Mesothelial cell of epicardium (in vitro differentiated cells): ENCODE results near the gene OR51D1. TPM values are rescaled to one million over a fixed set of nuclear protein-coding genes. Genes with fewer than 3 reads are reported as not detected.
A peak's percentile ranks its signal among the peaks of the same experiment; 100 is the strongest.

Source experiments
- DNase-seq, 2 experiments: peaks; one replicate each; pipeline ENCODE4 v3.0.0; 2021; ENCODE audit warnings: low spot score in 2 of 2; ENCODE audit not compliant: unreplicated experiment in 2 of 2
- H3K27ac Mint-ChIP-seq: 2 replicates; pipeline ENCODE4 v1.8.0; 2021; ENCODE audit warnings: mixed read lengths
- H3K27me3 Mint-ChIP-seq: 2 replicates; pipeline ENCODE4 v1.8.0; 2021; ENCODE audit warnings: low read depth, mixed read lengths
- H3K36me3 Mint-ChIP-seq: 2 replicates; pipeline ENCODE4 v1.8.0; 2021; ENCODE audit warnings: mixed read lengths
- H3K4me1 Mint-ChIP-seq: 2 replicates; pipeline ENCODE4 v1.8.0; 2021; ENCODE audit warnings: mixed read lengths
- H3K4me3 Mint-ChIP-seq: 2 replicates; pipeline ENCODE4 v1.8.0; 2021; ENCODE audit warnings: mild to moderate bottlenecking, moderate library complexity, mixed read lengths
- H3K9me3 Mint-ChIP-seq: 2 replicates; pipeline ENCODE4 v1.8.0; 2021; ENCODE audit warnings: mixed read lengths
- total RNA-seq: library from RNA; stranded (reverse); gene quantifications from 3 replicates; pipeline ENCODE4 v1.2.1, GENCODE V29; 2021
- TF ChIP-seq, protein P1 (sequence below): fragments of 200-600 bp; sonication (generic); IDR thresholded peaks from one replicate; pipeline ENCODE4 v1.5.0; 2021; ENCODE audit warnings: antibody characterized with exemption; ENCODE audit not compliant: unreplicated experiment

The OR51D1 gene
- total RNA-seq, 1 donor from 2014 or later: not detected

DNA sequence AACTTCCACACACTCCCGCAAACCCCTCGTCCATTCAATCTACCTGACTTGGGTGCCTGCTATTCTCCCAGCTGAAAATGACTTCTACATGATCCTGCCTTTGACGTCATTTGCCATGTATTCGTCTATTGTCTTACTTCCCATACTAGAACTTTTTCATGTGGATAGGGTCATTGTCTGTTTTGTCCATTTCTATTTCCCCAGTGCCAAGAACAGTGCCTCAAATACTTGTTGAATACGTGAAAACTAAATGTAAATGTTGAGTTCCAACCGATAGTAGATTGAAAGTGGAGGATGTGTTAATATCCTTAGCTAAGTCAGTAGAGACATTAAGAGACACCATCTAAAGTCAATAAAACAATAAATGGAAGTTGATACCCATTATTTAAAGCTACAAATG, 30.2 kb upstream of the OR51D1 start:
- Mint-ChIP-seq H3K27ac (peak overlapping the region; percentile 95), H3K4me3 (peak overlapping the region; percentile 89), H3K4me1 (peaks cover 18% of the 10 kb centered on the region), H3K9me3 (no peaks in the 10 kb centered on the region), H3K27me3 (peaks cover 4% of the 10 kb centered on the region), H3K36me3 (peaks cover 17% of the 10 kb centered on the region)
- DNase-seq: no peak
- TF ChIP-seq, protein P1, sequence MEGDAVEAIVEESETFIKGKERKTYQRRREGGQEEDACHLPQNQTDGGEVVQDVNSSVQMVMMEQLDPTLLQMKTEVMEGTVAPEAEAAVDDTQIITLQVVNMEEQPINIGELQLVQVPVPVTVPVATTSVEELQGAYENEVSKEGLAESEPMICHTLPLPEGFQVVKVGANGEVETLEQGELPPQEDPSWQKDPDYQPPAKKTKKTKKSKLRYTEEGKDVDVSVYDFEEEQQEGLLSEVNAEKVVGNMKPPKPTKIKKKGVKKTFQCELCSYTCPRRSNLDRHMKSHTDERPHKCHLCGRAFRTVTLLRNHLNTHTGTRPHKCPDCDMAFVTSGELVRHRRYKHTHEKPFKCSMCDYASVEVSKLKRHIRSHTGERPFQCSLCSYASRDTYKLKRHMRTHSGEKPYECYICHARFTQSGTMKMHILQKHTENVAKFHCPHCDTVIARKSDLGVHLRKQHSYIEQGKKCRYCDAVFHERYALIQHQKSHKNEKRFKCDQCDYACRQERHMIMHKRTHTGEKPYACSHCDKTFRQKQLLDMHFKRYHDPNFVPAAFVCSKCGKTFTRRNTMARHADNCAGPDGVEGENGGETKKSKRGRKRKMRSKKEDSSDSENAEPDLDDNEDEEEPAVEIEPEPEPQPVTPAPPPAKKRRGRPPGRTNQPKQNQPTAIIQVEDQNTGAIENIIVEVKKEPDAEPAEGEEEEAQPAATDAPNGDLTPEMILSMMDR: no peak

DNA sequence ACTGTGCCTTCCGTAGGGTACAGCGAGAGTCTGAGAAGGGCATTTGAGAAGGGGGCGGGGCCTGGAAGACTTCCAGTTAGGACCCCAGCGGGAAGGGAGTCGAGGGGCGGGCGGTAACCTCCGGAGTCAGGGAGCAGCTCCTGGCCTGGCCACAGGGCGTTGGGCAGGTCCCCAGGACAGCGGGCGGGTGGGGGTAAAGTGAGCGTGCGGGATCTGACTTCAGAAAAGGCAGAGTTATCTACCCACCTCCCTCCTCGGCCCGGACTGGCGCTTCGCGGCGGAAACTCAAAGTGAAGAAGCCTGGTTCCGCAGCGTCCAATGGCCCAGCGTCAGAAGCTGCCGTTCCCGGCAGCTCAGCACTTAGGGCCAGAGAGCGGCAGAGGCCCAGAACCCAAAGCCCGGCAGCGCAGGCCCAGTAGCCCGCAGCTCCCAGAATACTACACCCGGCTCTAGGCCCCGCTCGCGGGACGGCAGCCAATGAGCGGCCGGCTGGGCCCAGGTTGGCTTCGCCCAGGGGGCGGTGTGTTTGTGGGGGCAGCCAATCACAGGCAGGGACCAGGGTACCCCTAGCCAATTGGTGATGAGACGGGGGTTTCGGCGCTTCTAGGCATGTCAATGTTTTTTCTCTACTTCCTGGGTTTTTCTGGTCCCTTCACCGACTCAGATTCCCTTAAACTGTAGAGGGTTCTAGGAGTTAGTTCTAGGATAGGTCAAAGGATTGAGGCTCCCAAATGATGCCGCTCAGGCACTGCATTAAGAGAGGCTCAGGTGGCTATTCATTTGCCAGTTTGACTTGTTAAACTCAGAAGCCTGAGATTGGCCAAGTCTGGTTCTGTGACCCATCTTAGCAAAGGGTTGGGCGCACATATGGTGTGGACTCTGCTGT, 29.3 kb upstream of the OR51D1 start, which contains the start of gene TRIM68:
Gene TRIM68, minus strand, starts transcription at position 451 of the 886 bp plus-strand sequence. CDS start 2,727 bp downstream, outside the sequence.
- peaks cover 18% of the 10 kb centered on the region for H3K4me1 Mint-ChIP-seq
- peak within 1 kb of the TSS; percentile 89 for H3K4me3 Mint-ChIP-seq
- H3K9me3 Mint-ChIP-seq: no peaks in the 10 kb centered on the region
- H3K36me3 Mint-ChIP-seq: peaks cover 13% of the 10 kb centered on the region
- H3K27me3 Mint-ChIP-seq: peaks cover 10% of the 10 kb centered on the region
- DNase-seq: peak; percentile 92 to 94
- H3K27ac Mint-ChIP-seq: peak within 1 kb of the TSS; percentile 95
- TF ChIP-seq, protein P1: no peak

DNA sequence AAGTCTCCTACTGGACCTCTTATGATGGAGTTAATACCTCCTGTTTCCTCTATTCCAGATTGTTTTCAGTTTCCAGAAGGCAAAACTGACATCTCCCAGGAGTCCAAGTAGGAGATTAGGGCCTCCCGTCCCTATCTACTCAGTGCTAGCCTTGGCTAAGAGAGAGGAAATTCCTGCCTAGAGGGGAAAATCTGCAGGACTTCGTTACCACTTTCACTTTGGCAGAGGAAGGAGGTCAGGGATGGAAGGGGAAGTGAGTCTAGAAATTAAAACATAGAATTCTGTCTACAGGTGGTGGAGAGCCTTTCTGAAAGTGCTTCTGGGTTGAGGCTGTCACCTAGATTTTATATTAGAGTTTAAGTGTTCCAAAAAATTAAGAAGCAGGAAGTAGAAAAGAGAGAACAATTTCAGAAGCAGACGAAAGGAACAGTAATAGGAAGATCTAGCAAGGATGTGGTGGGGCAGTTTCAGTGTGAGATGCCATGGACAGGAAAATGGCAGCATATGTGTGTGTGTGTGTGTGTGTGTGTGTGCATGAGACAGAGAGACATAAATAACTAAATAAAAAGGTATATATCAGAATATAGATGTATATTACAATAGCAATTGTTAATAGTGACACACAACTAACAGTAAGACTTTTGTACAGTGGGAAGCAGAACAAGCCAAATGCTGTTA, 26.9 kb upstream of the OR51D1 start:
- no peak for DNase-seq
- no peak overlapping the region for H3K4me3 Mint-ChIP-seq
- no peaks in the 10 kb centered on the region for H3K36me3 Mint-ChIP-seq
- H3K27ac Mint-ChIP-seq: no peak overlapping the region
- H3K27me3 Mint-ChIP-seq: peaks cover 30% of the 10 kb centered on the region
- H3K4me1 Mint-ChIP-seq: peaks cover 18% of the 10 kb centered on the region
- TF ChIP-seq, protein P1: no peak
- no peaks in the 10 kb centered on the region for H3K9me3 Mint-ChIP-seq

DNA sequence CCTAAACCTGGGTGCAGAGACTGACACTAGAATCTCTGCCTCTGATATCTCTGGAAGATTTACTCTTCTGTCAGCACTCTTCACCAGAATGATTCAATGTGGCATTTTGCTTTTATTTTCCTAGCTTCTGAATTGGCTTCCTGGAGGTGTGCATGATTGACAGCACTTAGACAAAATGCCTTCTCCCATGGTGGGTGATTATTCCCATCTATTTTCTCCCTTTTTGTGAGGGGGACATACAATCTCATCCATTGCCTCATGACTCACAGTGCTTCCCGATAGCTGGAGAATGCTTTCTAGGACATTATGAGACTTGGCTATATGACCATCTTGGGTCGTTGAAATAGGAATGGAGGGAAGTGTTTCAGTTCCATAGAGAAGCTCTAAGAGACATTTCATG, 25.3 kb upstream of the OR51D1 start:
- Mint-ChIP-seq H3K9me3 (no peaks in the 10 kb centered on the region), H3K4me1 (peaks cover 6% of the 10 kb centered on the region), H3K36me3 (no peaks in the 10 kb centered on the region), H3K27ac (no peak overlapping the region), H3K4me3 (no peak overlapping the region), H3K27me3 (peaks cover 31% of the 10 kb centered on the region)
- TF ChIP-seq, protein P1: no peak
- DNase-seq: no peak

DNA sequence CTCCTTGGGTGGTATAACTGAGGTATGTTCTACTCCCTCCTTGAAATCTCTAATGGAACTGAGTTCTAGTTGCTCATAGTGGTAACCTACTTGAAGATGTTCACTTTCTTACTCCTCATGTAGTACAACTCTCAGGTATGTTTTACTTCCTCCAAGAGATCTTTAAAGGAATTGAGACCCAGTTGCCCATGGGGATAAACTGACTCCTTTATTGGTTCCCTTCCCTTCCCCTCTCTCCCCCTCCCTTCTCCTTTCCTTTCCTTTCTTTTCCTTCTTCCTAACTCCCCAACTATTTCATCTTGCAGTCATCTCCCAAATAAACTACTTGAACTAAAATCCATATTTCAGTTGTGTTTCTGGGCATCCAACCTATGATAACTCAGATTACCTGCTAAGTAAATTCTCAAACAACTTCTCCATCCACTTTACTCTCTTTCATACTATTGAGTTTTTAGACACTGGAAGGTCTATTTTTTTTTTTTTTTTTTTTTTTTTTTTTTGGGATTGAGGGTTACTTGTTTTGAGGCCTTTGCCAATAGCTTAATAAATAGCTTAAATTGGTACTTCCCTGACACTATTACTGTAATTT, 21.3 kb upstream of the OR51D1 start:
- H3K27me3 Mint-ChIP-seq: peaks cover 37% of the 10 kb centered on the region
- H3K9me3 Mint-ChIP-seq: no peaks in the 10 kb centered on the region
- TF ChIP-seq, protein P1: no peak

More for the DNA sequence above, 21.3 kb upstream of the OR51D1 start:
- no peak for DNase-seq
- H3K4me3 Mint-ChIP-seq: no peak overlapping the region
- H3K27ac Mint-ChIP-seq: no peak overlapping the region
- no peaks in the 10 kb centered on the region for H3K4me1 Mint-ChIP-seq
- H3K36me3 Mint-ChIP-seq: no peaks in the 10 kb centered on the region
